Measurements from ENCODE around the gene SLC25A23.
"Not testable (repeated sequence)": the region's sequence is repeated elsewhere in the genome, so short reads cannot be mapped to it uniquely, and the experiment has no call there.

The SLC25A23 gene

DNA sequence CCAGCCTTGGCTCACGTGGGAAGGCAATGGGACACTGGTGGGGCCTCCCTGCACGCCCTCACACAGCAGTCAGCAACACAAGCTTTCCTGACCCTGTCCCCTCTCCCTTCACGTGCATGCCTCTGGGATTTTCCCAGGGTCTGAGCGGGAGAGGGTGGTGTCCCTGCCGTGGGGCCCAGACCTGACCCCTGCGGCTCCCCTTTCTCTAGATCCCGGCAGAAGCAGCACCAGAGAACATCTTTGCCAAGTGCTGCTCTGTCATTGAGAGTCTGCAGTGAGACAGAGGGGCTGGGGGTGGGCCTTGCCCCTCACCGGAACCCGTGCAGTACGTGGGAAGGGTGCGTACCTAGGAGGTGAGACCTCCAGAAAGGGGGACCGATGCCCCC is 47.5 kb downstream of the SLC25A23 start:
- Histone ChIP-seq H3K9ac (ENCODE audit: low read depth, low read length) (no peak overlapping the region), H3K4me3 (ENCODE audit: low read depth, low read length) (no peak overlapping the region), H3K4me1 (ENCODE audit: control insufficient read depth, insufficient read depth, low read length) (peaks cover 6% of the 10 kb centered on the region; the same call in 1 of the 2 replicates), H3K27me3 (ENCODE audit: control insufficient read depth, insufficient read depth, low read length) (no peaks in the 10 kb centered on the region), H3K9me3 (ENCODE audit: control insufficient read depth, insufficient read depth, low read length) (no peaks in the 10 kb centered on the region), H3K36me3 (ENCODE audit: control insufficient read depth, insufficient read depth, low read length) (peaks cover 34% of the 10 kb centered on the region), H3K27ac (ENCODE audit: low read depth, low read length) (peak overlapping the region; percentile 26)

DNA sequence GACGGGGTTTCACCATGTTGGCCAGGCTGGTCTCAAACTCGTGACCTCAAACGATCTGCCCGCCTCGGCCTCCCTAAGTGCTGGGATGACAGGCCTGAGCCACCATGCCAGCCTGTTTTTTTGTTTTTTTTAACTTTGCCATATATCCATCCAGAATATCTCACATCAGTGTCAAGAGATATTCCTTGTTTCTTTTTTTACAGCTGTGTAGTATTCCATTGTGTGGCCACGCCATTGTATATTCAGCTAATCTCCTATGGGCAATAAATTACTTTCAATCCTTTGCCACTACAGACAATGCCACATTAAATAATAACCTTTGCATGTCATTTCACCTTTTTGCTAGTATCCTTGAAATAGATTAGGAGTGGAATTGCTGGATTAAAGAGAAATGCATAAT is 50.2 kb downstream of the SLC25A23 start:
- H3K9me3 ChIP-seq (ENCODE audit: control insufficient read depth, insufficient read depth, low read length), result no peaks in the 10 kb centered on the region
- no peak overlapping the region for H3K9ac ChIP-seq (ENCODE audit: low read depth, low read length)
- no peak overlapping the region for H3K4me3 ChIP-seq (ENCODE audit: low read depth, low read length)
- H3K27me3 ChIP-seq (ENCODE audit: control insufficient read depth, insufficient read depth, low read length), result no peaks in the 10 kb centered on the region
- H3K36me3 ChIP-seq (ENCODE audit: control insufficient read depth, insufficient read depth, low read length), result peaks cover 8% of the 10 kb centered on the region
- no peak overlapping the region for H3K27ac ChIP-seq (ENCODE audit: low read depth, low read length)
- H3K4me1 ChIP-seq (ENCODE audit: control insufficient read depth, insufficient read depth, low read length), result peaks cover 6% of the 10 kb centered on the region; the same call in 1 of the 2 replicates

- H3K27ac ChIP-seq (ENCODE audit: low read depth, low read length), result no peak overlapping the region
- H3K27me3 ChIP-seq (ENCODE audit: control insufficient read depth, insufficient read depth, low read length), result no peaks in the 10 kb centered on the region
- no peak overlapping the region for H3K4me3 ChIP-seq (ENCODE audit: low read depth, low read length)
- H3K36me3 ChIP-seq (ENCODE audit: control insufficient read depth, insufficient read depth, low read length), result no peaks in the 10 kb centered on the region
- no peak overlapping the region for H3K9ac ChIP-seq (ENCODE audit: low read depth, low read length)
- no peaks in the 10 kb centered on the region for H3K4me1 ChIP-seq (ENCODE audit: control insufficient read depth, insufficient read depth, low read length)
- no peaks in the 10 kb centered on the region for H3K9me3 ChIP-seq (ENCODE audit: control insufficient read depth, insufficient read depth, low read length)
Measured at GRCh38 chr19:6406401-6406800, 53.2 kb downstream of the SLC25A23 start.

GRCh38 chr19:6402837-6403608 is 56.6 kb downstream of the SLC25A23 start:
- no peaks in the 10 kb centered on the region for H3K36me3 ChIP-seq (ENCODE audit: control insufficient read depth, insufficient read depth, low read length)
- H3K4me3 ChIP-seq (ENCODE audit: low read depth, low read length), result no peak overlapping the region
- H3K4me1 ChIP-seq (ENCODE audit: control insufficient read depth, insufficient read depth, low read length), result no peaks in the 10 kb centered on the region
- no peaks in the 10 kb centered on the region for H3K9me3 ChIP-seq (ENCODE audit: control insufficient read depth, insufficient read depth, low read length)
- H3K9ac ChIP-seq (ENCODE audit: low read depth, low read length), result no peak overlapping the region
- no peak overlapping the region for H3K27ac ChIP-seq (ENCODE audit: low read depth, low read length)
- no peaks in the 10 kb centered on the region for H3K27me3 ChIP-seq (ENCODE audit: control insufficient read depth, insufficient read depth, low read length)

DNA sequence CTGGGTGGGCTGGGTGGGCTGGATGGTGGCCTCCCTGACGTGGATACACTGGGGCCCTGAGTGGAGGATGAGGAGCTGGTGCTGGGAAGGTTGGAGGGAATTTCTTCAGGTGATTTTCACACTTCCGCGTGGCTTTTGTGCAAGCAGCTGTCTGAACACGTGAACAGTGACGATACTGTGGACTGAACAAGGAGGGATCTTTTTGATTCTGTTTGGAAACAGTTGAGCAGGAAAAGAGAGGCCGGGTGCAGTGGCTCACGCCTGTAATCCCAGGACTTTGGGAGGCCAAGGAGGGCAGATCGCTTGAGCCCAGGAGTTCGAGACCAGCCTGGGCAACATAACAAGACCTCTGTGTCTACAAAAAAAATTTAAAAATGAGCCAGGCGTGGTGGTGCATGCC is 57.5 kb downstream of the SLC25A23 start:
- H3K27ac ChIP-seq (ENCODE audit: low read depth, low read length), result no peak overlapping the region
- H3K9ac ChIP-seq (ENCODE audit: low read depth, low read length), result no peak overlapping the region
- no peaks in the 10 kb centered on the region for H3K4me1 ChIP-seq (ENCODE audit: control insufficient read depth, insufficient read depth, low read length)
- H3K4me3 ChIP-seq (ENCODE audit: low read depth, low read length), result no peak overlapping the region
- H3K9me3 ChIP-seq (ENCODE audit: control insufficient read depth, insufficient read depth, low read length), result no peaks in the 10 kb centered on the region
- no peaks in the 10 kb centered on the region for H3K27me3 ChIP-seq (ENCODE audit: control insufficient read depth, insufficient read depth, low read length)
- no peaks in the 10 kb centered on the region for H3K36me3 ChIP-seq (ENCODE audit: control insufficient read depth, insufficient read depth, low read length)

DNA sequence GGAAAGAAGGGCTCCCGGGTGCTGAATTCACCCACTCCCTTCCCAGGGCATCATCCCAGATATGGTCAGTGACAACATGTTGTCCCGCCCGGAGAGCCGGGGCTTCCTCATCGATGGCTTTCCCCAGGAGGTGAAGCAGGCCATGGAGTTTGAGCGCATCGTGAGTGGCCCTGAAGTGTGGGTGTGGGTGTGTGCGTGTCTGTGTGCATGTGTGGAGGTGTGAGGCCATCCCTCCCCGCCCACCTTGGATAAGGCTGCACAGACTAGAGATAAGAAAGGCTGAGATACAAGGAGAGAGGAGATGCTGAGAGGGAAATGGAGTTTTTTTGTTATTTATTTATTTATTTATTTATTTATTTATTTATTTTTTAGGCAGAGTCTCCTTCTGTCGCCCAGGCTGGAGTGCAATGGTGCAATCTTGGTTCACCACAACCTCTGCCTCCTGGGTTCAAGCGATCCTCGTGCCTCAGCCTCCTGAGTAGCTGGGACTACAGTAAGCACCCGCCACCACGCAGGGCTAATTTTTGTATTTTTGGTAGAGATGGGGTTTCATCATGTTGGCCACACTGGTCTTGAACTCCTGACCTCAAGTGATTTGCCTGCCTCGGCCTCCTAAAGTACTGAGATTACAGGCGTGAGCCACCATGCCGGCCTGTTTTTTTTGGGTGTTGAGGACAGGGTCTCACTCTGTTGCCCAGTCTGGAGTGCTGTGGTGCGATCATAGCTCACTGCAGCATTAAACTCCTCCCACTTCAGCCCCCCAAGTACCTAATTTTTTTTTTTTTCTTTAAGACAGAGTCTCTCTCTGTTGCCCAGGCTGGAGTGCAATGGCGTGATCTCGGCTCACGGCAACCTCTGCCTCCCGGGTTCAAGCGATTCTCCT is 59.3 kb downstream of the SLC25A23 start:
- not testable (repeated sequence) for H3K27ac ChIP-seq (ENCODE audit: low read depth, low read length); H3K9ac ChIP-seq (ENCODE audit: low read depth, low read length); H3K4me1 ChIP-seq (ENCODE audit: control insufficient read depth, insufficient read depth, low read length); H3K27me3 ChIP-seq (ENCODE audit: control insufficient read depth, insufficient read depth, low read length); H3K9me3 ChIP-seq (ENCODE audit: control insufficient read depth, insufficient read depth, low read length); H3K4me3 ChIP-seq (ENCODE audit: low read depth, low read length); H3K36me3 ChIP-seq (ENCODE audit: control insufficient read depth, insufficient read depth, low read length)

DNA sequence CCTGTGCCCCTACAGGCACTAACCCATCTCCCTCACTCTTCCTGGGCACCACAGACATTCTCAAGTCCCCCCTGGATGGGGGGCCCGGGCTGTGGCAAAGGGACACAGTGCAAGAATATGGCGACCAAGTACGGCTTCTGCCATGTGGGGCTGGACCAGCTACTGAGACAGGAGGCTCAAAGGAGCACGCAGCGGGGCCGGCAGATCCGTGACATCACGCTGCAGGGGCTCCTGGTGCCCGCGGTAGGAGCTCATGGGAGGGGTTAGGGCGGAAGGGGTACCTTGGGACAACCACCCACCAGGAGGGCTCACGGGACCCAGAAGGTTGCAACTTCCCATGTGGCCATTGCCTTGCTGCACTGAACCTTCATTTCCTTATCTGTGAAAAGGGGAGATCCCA is 63.3 kb downstream of the SLC25A23 start:
- Histone ChIP-seq H3K9me3 (ENCODE audit: control insufficient read depth, insufficient read depth, low read length) (no peaks in the 10 kb centered on the region), H3K4me3 (ENCODE audit: low read depth, low read length) (no peak overlapping the region), H3K27me3 (ENCODE audit: control insufficient read depth, insufficient read depth, low read length) (no peaks in the 10 kb centered on the region), H3K9ac (ENCODE audit: low read depth, low read length) (no peak overlapping the region), H3K27ac (ENCODE audit: low read depth, low read length) (no peak overlapping the region), H3K36me3 (ENCODE audit: control insufficient read depth, insufficient read depth, low read length) (peaks cover 6% of the 10 kb centered on the region), H3K4me1 (ENCODE audit: control insufficient read depth, insufficient read depth, low read length) (peaks cover 6% of the 10 kb centered on the region)

GRCh38 chr19:6394831-6395230 is 64.8 kb downstream of the SLC25A23 start:
- Histone ChIP-seq H3K9ac (ENCODE audit: low read depth, low read length) (no peak overlapping the region), H3K27ac (ENCODE audit: low read depth, low read length) (peak overlapping the region; percentile 98), H3K9me3 (ENCODE audit: control insufficient read depth, insufficient read depth, low read length) (no peaks in the 10 kb centered on the region), H3K4me3 (ENCODE audit: low read depth, low read length) (no peak overlapping the region), H3K4me1 (ENCODE audit: control insufficient read depth, insufficient read depth, low read length) (peaks cover 6% of the 10 kb centered on the region), H3K27me3 (ENCODE audit: control insufficient read depth, insufficient read depth, low read length) (no peaks in the 10 kb centered on the region), H3K36me3 (ENCODE audit: control insufficient read depth, insufficient read depth, low read length) (peaks cover 14% of the 10 kb centered on the region)

DNA sequence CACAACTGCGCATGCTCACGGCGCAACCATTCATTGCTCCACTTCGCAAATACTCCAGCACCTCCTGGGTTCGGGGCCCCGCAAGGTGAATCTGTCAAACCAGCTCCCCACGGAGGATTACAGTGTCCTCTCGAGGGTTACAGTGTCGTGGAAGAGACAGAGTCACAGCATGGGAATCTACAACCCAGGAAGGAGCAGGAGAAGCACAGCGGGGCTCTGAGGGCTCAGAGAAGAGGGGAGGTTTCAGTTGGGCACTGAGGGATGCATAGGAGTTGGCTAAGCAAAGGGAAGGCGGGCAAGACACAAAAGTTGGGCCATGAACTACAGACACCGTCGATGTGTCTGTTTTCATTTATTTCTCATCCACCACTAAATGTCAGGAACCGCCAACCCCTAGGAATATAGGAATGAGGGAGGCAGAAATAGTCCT is 65.6 kb downstream of the SLC25A23 start:
- Histone ChIP-seq H3K27me3 (ENCODE audit: control insufficient read depth, insufficient read depth, low read length) (no peaks in the 10 kb centered on the region), H3K27ac (ENCODE audit: low read depth, low read length) (peak overlapping the region; percentile 98), H3K36me3 (ENCODE audit: control insufficient read depth, insufficient read depth, low read length) (peaks cover 22% of the 10 kb centered on the region), H3K9me3 (ENCODE audit: control insufficient read depth, insufficient read depth, low read length) (no peaks in the 10 kb centered on the region), H3K4me3 (ENCODE audit: low read depth, low read length) (peak overlapping the region; percentile 92), H3K9ac (ENCODE audit: low read depth, low read length) (peak overlapping the region; percentile 63), H3K4me1 (ENCODE audit: control insufficient read depth, insufficient read depth, low read length) (peaks cover 6% of the 10 kb centered on the region)

DNA sequence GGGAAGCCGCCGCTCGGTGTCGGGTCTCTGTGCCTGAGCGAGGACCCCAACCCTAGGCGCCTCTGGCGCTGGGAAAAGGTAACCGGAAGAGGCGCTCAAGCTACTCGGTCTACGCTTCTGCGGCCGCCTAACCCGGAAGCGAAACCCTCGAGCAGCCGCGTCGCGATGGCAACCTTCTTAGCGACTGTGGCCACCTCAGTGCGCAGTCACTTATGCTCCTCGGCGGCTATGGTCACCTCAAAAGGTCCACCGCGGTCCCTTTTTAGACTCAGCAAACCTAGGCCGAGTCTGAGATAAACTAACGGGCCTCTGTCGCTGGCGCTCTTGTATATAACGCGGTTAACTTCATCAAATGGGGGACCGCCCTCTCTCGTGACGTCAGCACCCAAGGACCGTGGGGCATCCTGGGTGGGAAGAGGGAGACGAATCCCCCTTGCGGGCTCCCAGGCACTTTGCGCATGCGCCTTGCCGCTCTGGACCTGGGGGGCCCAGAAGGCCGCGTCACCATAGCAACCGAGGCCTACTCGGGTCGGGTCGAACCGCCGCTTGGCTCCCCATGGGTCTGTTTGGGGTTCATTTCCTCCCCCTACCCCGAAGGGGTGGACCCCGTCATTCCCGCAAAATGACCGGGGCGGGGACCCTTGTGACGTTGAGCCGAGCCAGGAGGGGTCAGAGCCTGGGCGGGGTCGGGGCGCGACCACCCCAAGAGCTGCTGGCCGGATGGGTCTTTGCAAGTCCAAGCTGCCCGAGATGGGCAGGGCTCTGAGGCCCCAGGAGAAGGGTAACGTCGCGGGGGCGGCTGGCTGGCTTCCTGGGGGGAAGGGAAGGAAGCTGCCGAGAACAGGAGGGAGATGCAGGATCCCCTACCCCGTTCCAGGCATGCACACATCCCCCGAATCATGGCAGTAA is 66.3 kb downstream of the SLC25A23 start, which contains the start of gene GTF2F1:
TSS of gene GTF2F1 (minus strand) at position 91 of the 909 bp plus-strand sequence. CDS start 169 bp downstream, outside the sequence.
- peaks cover 29% of the 10 kb centered on the region for H3K36me3 ChIP-seq (ENCODE audit: control insufficient read depth, insufficient read depth, low read length)
- H3K9ac ChIP-seq (ENCODE audit: low read depth, low read length), result peak within 1 kb of the TSS; percentile 68
- H3K4me3 ChIP-seq (ENCODE audit: low read depth, low read length), result peak within 1 kb of the TSS; percentile 92
- peaks cover 6% of the 10 kb centered on the region for H3K4me1 ChIP-seq (ENCODE audit: control insufficient read depth, insufficient read depth, low read length)
- no peaks in the 10 kb centered on the region for H3K27me3 ChIP-seq (ENCODE audit: control insufficient read depth, insufficient read depth, low read length)
- peak within 1 kb of the TSS; percentile 98 for H3K27ac ChIP-seq (ENCODE audit: low read depth, low read length)
- no peaks in the 10 kb centered on the region for H3K9me3 ChIP-seq (ENCODE audit: control insufficient read depth, insufficient read depth, low read length)

All from HUES48 (cell line).